ENCODE measurements around the gene POLR3A. TPM values are rescaled to one million over a fixed set of nuclear protein-coding genes. Genes with fewer than 3 reads are reported as not detected.

POLR3A gene
- total RNA-seq, 2 experiments from 2014 or later, result 26.7 to 27.1 TPM

GRCh38 chr10:77993620-77994019, 35.7 kb downstream of the POLR3A start:
- CTCF ChIA-PET, result no interaction called here
- POLR2A ChIA-PET, result no interaction called here

- ChIA-PET POLR2A (no interaction called here), CTCF (interaction anchor here (0.9 kb wide), 1 partner anchor 38 kb away, joined by 3 read pairs; no protein-coding TSS in a partner anchor)
Measured at GRCh38 chr10:77989081-77989724, 40.1 kb downstream of the POLR3A start.

- POLR2A ChIA-PET, result no interaction called here
- CTCF ChIA-PET, result no interaction called here
Measured at GRCh38 chr10:77987671-77988255, 41.6 kb downstream of the POLR3A start.

GRCh38 chr10:77984986-77985385, 44.3 kb downstream of the POLR3A start:
- ChIA-PET POLR2A (no interaction called here), CTCF (no interaction called here)

GRCh38 chr10:77983384-77984341, 45.7 kb downstream of the POLR3A start:
- ChIA-PET POLR2A (no interaction called here), CTCF (no interaction called here)

- CTCF ChIA-PET, result no interaction called here
- POLR2A ChIA-PET, result no interaction called here
Measured at GRCh38 chr10:77981281-77981680, 48.0 kb downstream of the POLR3A start.

GRCh38 chr10:77979221-77979620, 50.1 kb downstream of the POLR3A start:
- ChIA-PET CTCF (no interaction called here), POLR2A (no interaction called here)

GRCh38 chr10:77978360-77978759, 51.0 kb downstream of the POLR3A start:
- POLR2A ChIA-PET, result no interaction called here
- CTCF ChIA-PET, result no interaction called here

- ChIA-PET CTCF (no interaction called here), POLR2A (no interaction called here)
Measured at GRCh38 chr10:77977934-77978333, 51.4 kb downstream of the POLR3A start.

- ChIA-PET CTCF (no interaction called here), POLR2A (no interaction called here)
Measured at GRCh38 chr10:77977016-77977415, 52.3 kb downstream of the POLR3A start.

- POLR2A ChIA-PET, result no interaction called here
- CTCF ChIA-PET, result no interaction called here
Measured at GRCh38 chr10:77975086-77975666, 54.1 kb downstream of the POLR3A start.

- POLR2A ChIA-PET, result no interaction called here
- CTCF ChIA-PET, result no interaction called here
Measured at GRCh38 chr10:77974396-77975074, 54.8 kb downstream of the POLR3A start.

- ChIA-PET POLR2A (no interaction called here), CTCF (no interaction called here)
Measured at GRCh38 chr10:77973276-77973675, 56.0 kb downstream of the POLR3A start.

- ChIA-PET CTCF (interaction anchor here (0.6 to 0.7 kb wide), 3 partner anchors 142 to 363 kb away, joined by 3 to 4 read pairs (median 3); no protein-coding TSS in a partner anchor), POLR2A (no interaction called here)
Measured at GRCh38 chr10:77972148-77972547, 57.2 kb downstream of the POLR3A start.

GRCh38 chr10:77971804-77972144, 57.5 kb downstream of the POLR3A start:
- CTCF ChIA-PET, result interaction anchor here (0.6 to 0.7 kb wide), 2 partner anchors 142 to 259 kb away, joined by 3 to 4 read pairs; no protein-coding TSS in a partner anchor

GRCh38 chr10:77970869-77971803, 58.2 kb downstream of the POLR3A start:
- ChIA-PET CTCF (interaction anchor here (0.6 kb wide), 1 partner anchor 143 kb away, joined by 3 read pairs; no protein-coding TSS in a partner anchor), POLR2A (interaction anchor here (0.6 kb wide), 1 partner anchor 32 kb away, joined by 3 read pairs; no protein-coding TSS in a partner anchor)

More at GRCh38 chr10:77971804-77972144, 57.5 kb downstream of the POLR3A start:
- POLR2A ChIA-PET, result interaction anchor here (0.6 kb wide), 1 partner anchor 32 kb away, joined by 3 read pairs; no protein-coding TSS in a partner anchor

- ChIA-PET POLR2A (no interaction called here), CTCF (no interaction called here)
Measured at GRCh38 chr10:77969114-77969513, 60.2 kb downstream of the POLR3A start.

GRCh38 chr10:77967611-77968022, 61.7 kb downstream of the POLR3A start:
- ChIA-PET CTCF (no interaction called here), POLR2A (no interaction called here)

- ChIA-PET CTCF (no interaction called here), POLR2A (no interaction called here)
Measured at GRCh38 chr10:77965294-77965693, 64.0 kb downstream of the POLR3A start.
